MG63 (cell line): ENCODE results near the gene GNGT2. TPM values are rescaled to one million over a fixed set of nuclear protein-coding genes. Genes with fewer than 3 reads are reported as not detected.

Source experiments
- DNase-seq: peaks from one replicate; pipeline ENCODE4 v3.0.0-alpha.2; 2020
- H3K27me3 ChIP-seq: fragments of 250-450 bp; sonication (Bioruptor Pico); 2 replicates; pipeline ENCODE4 v1.5.1; 2020; ENCODE audit warnings: mild to moderate bottlenecking, moderate library complexity
- H3K36me3 ChIP-seq: fragments of 250-450 bp; sonication (Bioruptor Pico); 2 replicates; pipeline ENCODE4 v1.5.1; 2020; ENCODE audit warnings: mild to moderate bottlenecking, moderate library complexity
- H3K4me3 ChIP-seq: fragments of 250-450 bp; sonication (Bioruptor Pico); 2 replicates; pipeline ENCODE4 v1.5.1; 2020; ENCODE audit warnings: mild to moderate bottlenecking, moderate library complexity
- H3K9me3 ChIP-seq: fragments of 250-450 bp; sonication (Bioruptor Pico); 2 replicates; pipeline ENCODE4 v1.5.1; 2020; ENCODE audit warnings: mild to moderate bottlenecking, moderate library complexity
- total RNA-seq: library from RNA; depleted of rRNA; stranded (reverse); fragments of >200 nt; shearing (Covaris generic); gene quantifications from 2 replicates; pipeline ENCODE4 v1.2.3, GENCODE V29; 2014; ENCODE audit warnings: low replicate concordance

GNGT2 gene
- total RNA-seq, 1 experiment from 2014 or later, result not detected

GRCh38 chr17:49234509-49235080 lies 24.2 kb upstream of the GNGT2 start:
- Histone ChIP-seq H3K36me3 (no peaks in the 10 kb centered on the region), H3K4me3 (no peak overlapping the region), H3K27me3 (peaks cover 6% of the 10 kb centered on the region; the same call in 1 of the 2 replicates), H3K9me3 (no peaks in the 10 kb centered on the region)
- DNase-seq, result no peak

GRCh38 chr17:49231563-49231894 lies 21.2 kb upstream of the GNGT2 start:
- peaks cover 11% of the 10 kb centered on the region for H3K27me3 ChIP-seq
- H3K36me3 ChIP-seq, result no peaks in the 10 kb centered on the region
- DNase-seq, result no peak
- no peaks in the 10 kb centered on the region for H3K9me3 ChIP-seq
- no peak overlapping the region; the same call in 1 of the 2 replicates for H3K4me3 ChIP-seq

GRCh38 chr17:49230636-49231562 lies 20.5 kb upstream of the GNGT2 start, which contains the start of gene PHOSPHO1:
Gene PHOSPHO1, minus strand, starts transcription at chr17:49230787. Its CDS starts 4,096 bp downstream, at chr17:49226691.
- Histone ChIP-seq H3K4me3 (peak within 1 kb of the TSS; percentile 56), H3K9me3 (no peaks in the 10 kb centered on the region), H3K36me3 (no peaks in the 10 kb centered on the region), H3K27me3 (peaks cover 11% of the 10 kb centered on the region)
- peak; percentile 85 for DNase-seq

GRCh38 chr17:49229805-49230600 lies 19.6 kb upstream of the GNGT2 start:
- no peak for DNase-seq
- Histone ChIP-seq H3K36me3 (no peaks in the 10 kb centered on the region), H3K4me3 (peak overlapping the region; percentile 56), H3K27me3 (peaks cover 11% of the 10 kb centered on the region), H3K9me3 (no peaks in the 10 kb centered on the region)

DNA sequence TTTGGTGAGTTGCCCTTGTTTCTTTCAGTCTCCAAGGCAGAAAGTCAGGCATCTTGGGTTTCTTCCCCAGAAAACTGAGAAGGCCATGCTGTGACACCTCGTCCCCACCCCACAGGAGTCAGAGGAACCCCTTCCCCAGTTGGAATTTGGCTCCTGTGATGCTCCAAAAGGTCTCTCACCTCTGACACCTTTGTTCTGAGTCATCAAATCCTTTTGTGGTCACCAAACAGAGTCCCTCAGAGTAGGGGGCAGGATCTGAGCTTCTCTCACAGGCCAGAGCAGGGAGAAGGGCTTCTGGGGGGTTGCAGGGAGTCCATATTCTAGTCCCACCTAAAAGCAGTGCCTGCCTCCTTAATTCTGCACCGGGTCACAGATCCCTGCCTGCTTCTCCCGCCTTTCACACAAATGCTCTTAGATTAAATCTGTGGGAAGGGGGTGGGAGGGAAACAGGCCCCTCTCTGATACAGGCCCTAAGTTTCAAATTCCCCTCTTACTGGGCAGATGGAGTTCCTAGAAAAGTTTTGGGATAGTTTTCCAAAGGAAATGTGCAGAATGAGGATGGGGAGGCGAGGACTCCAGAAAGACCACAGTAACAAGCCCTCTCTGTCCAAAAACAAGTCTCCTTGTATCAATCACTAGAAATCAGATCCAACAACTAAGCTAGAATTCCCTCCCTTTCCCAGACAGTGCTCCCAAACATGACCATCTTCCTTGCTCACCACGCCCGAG lies 18.9 kb upstream of the GNGT2 start:
- no peaks in the 10 kb centered on the region for H3K9me3 ChIP-seq
- peaks cover 11% of the 10 kb centered on the region for H3K27me3 ChIP-seq
- DNase-seq, result no peak
- H3K36me3 ChIP-seq, result no peaks in the 10 kb centered on the region
- no peak overlapping the region for H3K4me3 ChIP-seq

DNA sequence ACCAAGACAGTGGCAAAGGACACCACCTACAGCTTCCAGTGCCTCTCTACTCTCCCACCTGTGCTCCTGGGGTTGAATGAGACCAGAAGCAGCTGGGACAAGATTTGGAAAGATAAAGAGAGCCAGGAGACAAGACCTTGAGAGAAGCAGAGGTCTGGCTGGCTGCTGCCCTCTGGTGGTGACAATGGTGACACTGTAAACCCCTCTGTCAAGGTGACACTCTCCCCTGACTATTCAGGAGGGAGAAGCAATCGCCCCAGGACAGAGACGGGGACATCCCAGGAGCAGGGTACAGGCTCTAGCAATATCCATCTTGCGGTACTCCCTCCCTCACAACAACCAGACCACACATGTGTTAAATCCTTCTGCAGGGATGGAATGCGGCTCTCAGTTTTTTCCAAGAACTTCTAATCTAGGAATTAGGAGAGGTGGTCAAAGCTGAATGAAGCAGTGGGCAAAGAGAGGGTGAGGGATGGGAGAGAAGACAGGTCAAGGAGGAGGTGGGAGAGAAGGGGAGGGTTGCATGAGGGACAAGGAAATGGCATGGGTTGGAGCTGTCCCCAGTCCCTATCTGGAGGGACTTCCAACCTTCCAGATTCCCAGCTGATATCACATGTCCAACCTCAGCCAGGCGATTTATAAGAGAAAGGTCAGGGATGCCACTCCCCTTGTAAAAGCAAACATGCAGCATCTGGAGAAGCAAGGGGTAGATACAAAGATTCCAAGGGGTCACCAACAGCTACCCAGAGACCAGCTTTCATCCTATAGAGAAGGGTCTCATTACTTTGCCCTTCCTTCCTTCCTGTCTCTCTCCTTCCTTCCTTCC lies 17.3 kb upstream of the GNGT2 start:
- no peaks in the 10 kb centered on the region for H3K36me3 ChIP-seq
- H3K27me3 ChIP-seq, result peaks cover 15% of the 10 kb centered on the region
- no peaks in the 10 kb centered on the region for H3K9me3 ChIP-seq
- no peak overlapping the region for H3K4me3 ChIP-seq
- DNase-seq, result peak; percentile 56

GRCh38 chr17:49226771-49227435 lies 16.5 kb upstream of the GNGT2 start:
- DNase-seq, result no peak
- Histone ChIP-seq H3K4me3 (no peak overlapping the region), H3K9me3 (no peaks in the 10 kb centered on the region), H3K36me3 (no peaks in the 10 kb centered on the region), H3K27me3 (peaks cover 16% of the 10 kb centered on the region)

DNA sequence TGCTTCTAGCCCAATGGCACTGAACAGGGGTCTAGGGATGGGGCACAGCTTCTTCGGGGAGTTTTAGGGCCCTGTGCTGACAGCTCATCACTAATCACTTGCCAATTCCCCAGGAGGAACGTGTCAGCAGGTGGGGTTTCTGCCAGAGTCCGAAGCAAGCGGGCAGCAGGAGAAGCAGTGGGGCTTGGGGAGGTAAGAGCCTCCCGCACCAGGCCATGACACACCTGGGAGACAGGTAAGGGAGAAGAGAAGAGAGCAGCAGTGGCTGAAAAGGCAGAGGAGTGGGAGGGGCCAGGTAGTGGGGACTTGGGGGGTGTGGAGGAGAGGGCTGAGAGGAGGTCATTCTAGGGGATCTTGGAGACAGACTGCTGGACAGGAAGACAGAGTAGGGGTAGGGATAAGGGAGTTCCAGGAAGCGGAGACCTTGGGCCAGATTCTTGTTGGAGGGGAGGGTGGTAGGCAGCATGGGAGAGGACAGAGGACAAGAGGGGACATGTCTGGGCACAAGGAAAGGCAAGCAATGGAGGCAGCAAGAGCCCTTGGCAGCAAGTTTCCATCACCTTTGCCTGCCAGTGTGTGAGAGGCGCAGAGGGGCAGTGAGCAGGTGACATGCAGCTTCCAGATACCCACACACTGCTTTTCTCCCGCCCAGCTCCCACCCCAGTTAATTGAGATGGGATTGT lies 15.3 kb upstream of the GNGT2 start:
- Histone ChIP-seq H3K36me3 (no peaks in the 10 kb centered on the region), H3K4me3 (no peak overlapping the region), H3K9me3 (no peaks in the 10 kb centered on the region), H3K27me3 (peaks cover 13% of the 10 kb centered on the region)
- no peak for DNase-seq

- no peak for DNase-seq
- Histone ChIP-seq H3K9me3 (no peaks in the 10 kb centered on the region), H3K36me3 (no peaks in the 10 kb centered on the region), H3K27me3 (peaks cover 10% of the 10 kb centered on the region), H3K4me3 (no peak overlapping the region)
These were observed 14.6 kb upstream of the GNGT2 start for GRCh38 chr17:49224997-49225337.

DNA sequence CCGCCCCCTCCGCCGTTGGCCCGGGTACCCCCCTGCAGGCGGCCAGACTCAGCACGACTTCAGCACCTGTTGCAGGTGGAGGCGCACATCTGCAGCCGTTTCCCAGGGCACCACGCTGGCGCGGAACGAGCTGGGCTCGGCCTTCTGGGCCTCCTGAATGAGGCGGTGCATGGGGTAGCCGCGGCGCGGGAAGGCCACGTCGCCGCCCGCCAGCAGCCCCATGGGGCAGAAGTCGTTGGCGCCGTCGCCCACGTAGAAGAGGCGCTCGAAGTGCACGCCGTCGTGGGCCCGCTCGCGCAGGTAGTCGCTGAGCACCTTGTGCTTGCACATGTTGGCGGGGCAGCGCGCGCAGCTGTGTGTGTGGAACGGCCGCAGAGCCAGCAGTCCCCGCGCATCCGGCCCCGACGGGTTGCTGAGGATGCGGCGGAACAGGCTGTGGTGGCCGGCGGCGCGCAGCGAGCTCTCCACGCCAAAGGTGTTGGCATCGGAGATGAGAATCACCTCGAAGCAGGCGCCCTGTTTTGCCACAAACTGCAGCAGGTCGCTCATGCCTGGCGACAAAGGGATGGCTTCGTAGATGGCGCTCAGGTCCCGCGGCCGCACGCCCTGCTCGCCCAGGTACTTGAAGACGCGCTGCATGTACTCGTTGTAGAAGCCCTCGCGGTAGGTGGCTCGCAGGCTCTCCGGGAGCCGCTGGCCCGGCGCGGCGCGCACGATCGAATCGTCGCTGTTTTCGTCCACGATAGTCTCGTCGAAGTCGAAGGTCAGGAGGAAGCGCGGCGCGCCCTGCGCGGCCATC lies 14.0 kb upstream of the GNGT2 start:
- peaks cover 10% of the 10 kb centered on the region for H3K27me3 ChIP-seq
- no peaks in the 10 kb centered on the region for H3K9me3 ChIP-seq
- no peak for DNase-seq
- no peaks in the 10 kb centered on the region for H3K36me3 ChIP-seq
- no peak overlapping the region for H3K4me3 ChIP-seq

GRCh38 chr17:49223517-49224197 lies 13.3 kb upstream of the GNGT2 start:
- peak; percentile 22 for DNase-seq
- Histone ChIP-seq H3K27me3 (peaks cover 10% of the 10 kb centered on the region), H3K9me3 (no peaks in the 10 kb centered on the region), H3K4me3 (no peak overlapping the region), H3K36me3 (no peaks in the 10 kb centered on the region)

DNA sequence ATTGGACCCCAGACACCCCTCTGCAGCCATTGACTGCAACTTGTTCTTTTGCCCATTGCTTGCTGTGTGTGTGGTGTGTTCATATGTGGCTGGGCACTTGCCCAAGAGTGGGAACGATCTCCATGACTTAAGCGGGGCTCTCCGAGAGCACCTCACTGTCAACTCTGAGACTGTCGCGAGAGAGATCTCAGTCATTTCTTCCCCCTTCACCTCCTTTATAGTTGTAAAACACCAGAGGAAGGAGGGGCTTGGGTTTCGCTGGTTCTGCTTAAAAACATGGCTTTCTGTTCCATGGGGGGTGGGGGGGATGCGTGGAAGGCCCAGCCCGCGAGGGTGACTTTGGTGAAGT lies 12.8 kb upstream of the GNGT2 start:
- no peaks in the 10 kb centered on the region for H3K36me3 ChIP-seq
- H3K4me3 ChIP-seq, result no peak overlapping the region
- peaks cover 10% of the 10 kb centered on the region for H3K27me3 ChIP-seq
- H3K9me3 ChIP-seq, result no peaks in the 10 kb centered on the region
- no peak for DNase-seq

GRCh38 chr17:49219987-49220386 lies 9.6 kb upstream of the GNGT2 start:
- Histone ChIP-seq H3K9me3 (no peaks in the 10 kb centered on the region), H3K4me3 (no peak overlapping the region), H3K36me3 (no peaks in the 10 kb centered on the region), H3K27me3 (peaks cover 5% of the 10 kb centered on the region; the same call in 1 of the 2 replicates)
- no peak for DNase-seq
